ENCODE results near the gene ANKH.
A peak's percentile ranks its signal among the peaks of the same experiment; 100 is the strongest.

Gene ANKH

DNA sequence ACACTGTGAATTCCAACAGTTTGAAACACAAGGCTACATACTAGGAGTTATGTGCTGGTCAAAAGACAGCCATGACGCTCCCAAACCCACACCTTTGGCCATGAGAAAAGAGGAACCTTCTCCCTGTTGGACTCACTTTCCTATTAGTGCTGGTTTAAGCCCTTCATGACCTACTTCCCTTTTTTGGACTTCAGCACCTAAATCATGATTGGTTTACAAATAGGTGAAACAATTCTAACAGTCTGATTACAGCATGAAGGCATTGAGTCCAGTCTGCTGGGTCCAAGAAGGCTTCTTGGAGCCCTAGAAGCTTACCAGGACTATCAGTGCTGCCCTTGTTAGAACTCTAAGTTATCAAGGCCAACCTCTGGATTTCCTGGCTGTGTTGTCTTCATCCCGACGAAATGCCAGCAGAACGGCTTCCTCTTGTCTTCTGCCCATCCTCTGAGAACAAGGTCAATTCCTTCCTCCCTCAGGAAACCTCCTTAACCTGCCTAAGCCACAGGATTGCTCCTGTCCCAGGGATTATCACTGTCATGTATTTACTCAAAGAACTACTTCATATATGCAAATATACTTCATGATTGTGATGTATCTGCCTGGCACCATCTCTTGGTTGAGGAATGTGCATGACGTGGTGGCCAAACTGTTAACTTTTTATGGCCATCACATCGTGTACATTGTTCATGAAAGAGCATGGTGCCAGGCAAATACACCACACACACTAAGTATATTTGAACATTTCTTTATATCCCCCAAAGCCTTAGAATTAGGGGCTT, 83.6 kb downstream of the ANKH start:
- DNase-seq, result no peak

DNA sequence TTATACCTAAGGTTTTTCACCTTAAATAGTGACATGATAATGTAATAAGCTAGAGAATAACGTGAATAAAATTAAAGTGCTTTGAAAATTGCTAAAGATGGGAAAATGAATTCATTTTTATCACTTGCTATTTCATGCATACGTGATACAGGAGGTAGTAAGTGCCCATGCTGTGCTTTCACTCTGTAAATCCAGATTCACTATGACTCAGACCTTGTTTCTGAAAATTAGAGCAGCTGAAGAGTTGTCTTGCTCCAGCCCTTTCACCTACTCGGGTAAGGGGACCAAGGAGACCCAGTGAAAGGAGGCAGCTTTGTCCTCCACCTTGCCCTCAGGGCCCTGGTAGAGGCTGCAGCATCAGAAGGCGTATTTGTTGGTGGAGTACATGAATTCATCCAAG, 87.9 kb downstream of the ANKH start:
- no peak for DNase-seq

DNA sequence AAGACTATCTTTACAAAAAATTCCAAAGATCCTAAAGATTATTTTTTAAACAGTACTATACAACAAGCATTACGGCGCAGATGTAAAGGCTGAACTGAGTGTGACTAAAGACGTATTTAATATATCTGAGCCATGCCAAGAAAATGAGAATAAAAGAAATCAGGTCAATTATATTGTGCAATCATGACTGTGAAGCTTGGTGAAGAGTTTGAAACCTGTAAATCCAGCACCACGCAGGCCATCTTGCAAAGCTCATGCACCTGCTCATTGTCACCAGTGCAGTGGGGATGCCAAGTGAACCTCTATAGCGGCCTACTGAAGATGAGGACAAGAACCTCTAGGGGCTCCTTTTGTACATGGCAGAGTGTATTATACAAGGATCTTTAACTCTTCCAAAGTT, 89.0 kb downstream of the ANKH start:
- no peak for DNase-seq

DNA sequence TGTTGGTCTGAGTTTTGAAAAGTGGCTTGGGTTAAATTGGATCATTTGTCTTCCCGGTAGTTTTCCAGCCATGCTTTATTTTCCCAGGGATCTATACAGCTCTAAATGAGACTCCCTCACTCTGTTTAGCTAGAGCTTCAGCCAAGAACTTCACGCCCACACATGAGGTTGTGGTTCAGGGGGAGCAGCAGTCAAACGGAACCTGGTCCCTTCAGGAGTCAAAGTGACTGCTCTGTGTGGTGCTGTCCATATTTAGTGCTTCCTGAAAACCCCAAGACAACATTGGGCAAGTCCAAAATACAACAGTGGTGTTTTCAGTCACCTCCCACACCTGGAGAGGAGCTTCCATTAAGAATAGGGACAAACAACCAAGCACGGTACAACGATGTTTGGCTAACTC, 90.5 kb downstream of the ANKH start:
- no peak for DNase-seq

DNA sequence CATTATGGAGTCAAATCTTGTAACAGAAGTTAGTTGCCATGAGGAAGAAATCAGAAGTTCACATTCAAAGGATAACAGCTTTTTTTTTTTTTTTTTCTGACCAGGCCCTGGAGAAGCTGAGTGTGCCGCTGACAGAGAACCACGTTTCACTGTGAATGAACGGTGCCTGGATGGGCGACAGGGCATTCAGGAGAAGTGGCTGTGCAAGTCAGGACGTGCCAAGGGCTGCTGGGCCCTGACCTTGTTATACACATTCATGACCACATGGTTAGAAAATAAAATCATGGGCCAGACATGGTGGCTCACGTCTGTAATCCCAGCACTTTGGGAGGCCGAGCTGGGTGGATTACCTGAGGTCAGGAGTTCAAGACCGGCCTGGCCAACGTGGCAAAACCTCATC, 91.6 kb downstream of the ANKH start:
- DNase-seq, result no peak

DNA sequence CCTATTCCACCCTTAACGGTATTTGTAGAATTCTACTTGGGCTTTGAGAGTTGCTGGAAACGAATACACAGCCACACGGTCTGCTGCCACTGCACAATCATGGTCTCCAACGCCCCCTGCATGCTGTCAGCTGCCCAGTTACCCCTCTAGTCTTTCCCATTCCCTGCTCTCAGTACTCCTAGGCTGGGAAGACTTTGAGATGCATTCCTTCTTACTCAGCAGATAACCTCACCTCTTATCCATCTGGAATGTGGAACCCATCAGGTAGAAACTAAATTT, 92.8 kb downstream of the ANKH start:
- DNase-seq, result no peak

DNA sequence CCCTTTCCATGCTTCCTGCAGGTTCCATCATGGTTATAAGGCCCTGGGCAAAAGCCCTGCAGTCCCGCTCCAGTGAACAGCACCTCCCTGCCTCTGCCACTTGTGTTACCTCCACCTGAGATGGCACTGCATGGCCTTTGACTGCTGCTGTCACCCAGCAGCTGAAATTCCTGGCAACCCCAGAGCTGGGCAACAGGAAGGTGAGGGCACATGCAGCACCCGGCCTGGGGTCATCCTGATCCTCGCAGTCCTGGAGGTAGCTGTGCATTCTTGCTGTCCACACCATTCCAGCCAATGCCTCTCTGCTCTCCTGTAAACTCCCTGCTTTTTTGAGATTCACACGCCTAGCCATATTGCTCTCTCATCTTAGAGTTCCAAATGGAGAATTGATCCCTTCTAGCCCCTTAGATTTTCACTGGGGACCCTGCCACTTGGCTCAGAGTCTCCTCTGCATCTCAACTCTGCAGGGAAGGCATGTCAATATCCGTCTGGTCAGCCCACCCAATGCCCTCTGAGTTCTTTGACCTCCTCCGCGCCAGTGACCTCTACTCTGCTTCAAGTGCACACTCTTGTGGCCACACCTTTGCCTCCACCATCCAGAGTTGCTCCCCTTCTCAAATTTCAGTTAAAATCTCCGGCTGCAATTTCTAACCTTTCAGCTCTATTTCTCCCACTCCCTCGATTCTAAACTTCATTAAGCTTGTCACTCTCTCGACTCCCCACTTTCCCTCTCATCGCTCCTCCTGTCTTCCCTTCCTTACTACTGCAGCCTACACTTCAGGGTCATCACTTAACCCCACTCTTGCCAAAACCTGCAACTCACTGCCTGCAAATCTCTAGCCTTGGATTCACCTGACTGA, 93.4 kb downstream of the ANKH start:
- DNase-seq, result no peak

DNA sequence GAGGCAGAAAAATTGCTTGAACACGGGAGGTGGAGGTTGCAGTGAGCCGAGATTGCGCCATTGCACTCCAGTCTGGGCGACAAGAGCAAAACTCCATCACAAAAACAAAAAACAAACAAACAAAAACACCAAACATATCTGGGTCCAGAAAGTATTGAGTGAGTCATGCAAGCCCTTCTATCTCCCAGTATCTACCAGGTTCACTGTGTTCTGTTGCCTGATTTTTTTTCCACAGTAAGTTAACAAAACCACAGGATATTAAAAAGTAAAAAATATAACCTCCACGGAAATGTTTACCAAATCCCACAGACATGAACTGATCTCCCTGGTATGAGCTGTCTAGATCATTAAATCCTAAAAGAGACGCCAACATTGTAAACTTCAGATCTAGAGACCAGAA, 94.4 kb downstream of the ANKH start:
- no peak for DNase-seq

DNA sequence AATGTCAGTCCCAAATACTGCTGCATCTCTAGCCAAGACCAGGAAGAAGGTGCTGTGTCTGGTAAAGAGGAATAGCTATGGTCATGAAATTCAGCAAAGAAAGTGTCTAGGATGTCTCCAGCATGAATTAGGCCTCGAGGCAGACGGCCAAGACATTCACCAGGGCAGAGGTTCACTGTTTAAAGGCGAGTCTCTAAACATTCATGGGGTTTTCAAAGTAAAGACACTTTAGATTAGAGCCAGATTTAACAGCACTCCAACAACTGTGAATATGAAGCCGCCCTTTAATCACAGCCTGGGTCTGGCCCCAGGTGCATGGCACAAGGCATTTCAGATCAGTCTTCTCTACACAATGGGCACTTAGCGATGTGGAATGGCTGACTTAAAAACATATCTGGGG, 95.0 kb downstream of the ANKH start:
- DNase-seq, result no peak

DNA sequence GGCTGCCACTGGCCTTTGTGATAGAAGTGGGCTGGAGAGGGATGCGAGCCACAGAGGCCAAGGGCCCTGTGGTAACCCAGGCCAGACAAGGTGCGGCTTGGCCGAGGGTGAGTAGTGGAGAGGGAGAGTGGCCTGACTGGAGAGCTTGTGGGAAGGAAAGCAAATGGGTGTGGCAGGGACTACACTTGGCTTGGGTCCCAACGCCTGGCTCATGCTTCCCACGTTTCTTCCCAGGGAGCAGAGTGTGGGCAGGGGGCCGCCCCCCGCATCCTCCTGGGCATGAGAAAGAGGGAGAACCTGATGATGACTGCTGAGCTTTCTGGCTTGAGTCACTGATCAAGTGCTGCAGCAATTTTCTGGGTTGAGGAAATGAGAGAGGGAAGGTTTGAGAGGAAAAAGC, 95.7 kb downstream of the ANKH start:
- no peak for DNase-seq

DNA sequence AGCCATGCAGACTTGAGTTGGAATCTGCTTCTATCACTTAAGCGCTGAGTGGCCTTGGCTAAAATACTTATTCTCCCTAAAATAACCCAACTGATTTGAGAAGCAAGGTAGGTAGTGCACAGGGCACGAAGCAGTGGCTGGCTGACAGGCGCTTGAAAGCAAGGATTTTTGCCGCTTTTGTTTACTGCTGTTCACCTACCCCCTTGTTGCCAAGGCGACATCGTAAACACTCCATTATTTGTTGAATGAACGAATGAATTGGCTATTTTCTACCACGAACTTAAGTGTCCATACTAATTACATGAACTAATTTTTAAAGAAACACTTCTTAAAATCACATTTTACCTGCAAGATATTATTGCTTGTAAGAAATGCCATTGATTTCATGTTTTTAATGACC, 98.0 kb downstream of the ANKH start:
- DNase-seq, result peak; percentile 85

DNA sequence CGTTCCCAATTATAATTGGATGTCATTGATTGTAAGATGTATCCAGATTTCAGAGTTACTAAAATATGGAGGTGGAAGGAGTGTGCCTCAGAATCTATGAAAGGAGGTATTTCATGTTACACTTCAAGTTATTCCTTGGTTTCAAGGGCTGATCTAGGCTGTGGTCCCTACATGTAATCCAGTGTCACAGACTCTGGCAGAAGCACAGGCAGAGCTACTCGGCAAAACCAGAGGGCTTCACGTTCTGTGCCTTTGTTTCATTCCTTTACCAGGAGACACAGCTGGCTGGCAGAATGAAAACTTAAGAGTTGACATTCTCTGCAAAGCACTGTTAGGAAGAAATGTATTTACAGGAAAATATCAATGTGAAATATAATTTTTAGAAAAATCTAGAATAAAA, 99.6 kb downstream of the ANKH start:
- no peak for DNase-seq

DNA sequence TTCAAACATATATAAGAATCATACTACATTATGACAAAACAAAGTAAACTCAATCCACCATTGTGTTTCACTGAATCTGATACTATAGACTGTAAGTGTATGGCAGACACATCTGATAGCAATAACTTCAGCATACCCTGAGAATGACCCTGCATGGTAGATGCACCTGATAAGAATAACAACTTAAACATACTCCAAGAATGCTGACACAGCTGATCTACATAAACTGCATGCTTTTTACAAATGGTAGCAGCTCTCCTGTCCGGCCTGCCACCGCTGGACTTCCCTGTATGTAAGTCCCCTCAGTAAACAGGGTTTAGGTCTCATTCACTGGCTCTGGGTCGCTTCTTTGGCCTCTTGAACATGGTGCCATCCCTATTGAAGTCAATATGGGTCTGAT, 100.4 kb downstream of the ANKH start:
- no peak for DNase-seq

DNA sequence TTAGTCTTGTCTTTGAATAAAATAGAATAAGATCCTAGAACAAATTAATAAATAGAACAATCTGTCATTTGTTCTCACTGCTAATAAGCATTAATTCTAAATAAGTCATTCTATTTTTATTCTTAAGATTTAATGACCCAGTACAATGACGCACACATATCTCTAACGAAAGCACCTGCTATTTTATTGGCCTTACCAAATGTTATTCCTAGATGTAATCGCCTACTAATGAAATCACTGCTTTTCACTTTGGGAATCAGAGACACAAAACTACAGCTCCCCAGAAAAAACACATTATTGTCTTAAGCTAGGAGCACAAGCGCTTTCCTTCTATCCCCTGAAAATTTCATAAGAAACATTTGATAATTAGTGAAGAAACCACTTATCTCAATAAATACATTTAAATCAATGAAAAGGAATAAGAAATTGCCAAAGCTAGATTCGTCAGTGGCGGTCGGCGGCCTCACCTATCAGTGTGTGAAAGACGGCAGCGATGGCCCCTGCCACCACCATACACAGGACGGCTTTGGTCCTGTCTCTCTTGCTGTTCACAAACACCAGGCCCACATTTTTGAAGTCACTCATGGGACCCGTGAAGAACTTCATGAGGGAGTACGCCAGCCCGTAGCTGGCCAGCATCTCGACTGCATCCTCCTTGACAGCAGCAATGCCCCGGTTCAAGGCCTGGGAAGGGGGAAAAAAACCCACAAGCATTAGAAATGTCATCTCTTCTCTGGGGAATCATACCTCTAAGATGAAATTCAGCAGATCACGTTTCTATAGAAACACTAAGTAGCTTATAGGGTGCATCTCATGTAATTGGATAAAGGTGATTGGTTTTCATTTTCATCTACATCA, 102.8 kb downstream of the ANKH start:
- DNase-seq, result no peak

DNA sequence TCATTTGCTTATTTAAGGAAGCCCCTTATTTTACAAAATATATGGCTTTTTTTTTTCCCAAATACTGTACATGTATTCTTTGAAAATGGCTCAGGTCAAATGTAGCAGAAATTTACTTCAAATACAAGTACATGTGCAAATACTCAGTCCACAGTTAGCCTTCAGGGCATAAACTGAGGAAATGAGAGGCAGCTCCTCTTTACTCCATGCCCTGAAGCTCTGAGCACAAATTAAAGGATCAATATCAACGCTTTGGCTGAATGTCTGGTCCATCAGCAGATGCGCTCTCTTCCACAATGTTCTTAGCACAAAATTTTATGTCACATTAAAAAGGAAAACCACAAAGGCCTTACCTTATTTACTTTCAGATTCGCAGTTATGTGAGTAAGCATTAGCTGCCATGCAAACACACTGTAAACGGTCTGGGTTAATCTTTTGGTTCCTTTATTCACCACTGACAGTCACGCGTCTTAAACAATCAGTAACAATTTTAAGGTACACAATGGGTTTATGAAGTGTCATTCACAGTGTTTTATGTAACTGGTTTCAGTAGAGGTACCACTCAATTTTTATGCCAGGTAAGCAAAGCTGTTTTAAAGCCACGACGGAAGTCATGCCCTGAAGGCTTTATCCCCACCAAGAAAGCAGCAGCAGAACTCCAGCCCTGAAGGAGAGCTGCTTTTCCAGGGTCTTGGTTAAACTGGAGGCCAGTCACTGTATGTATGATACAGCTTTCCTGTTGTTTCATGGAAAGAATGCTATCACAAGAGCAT, 103.7 kb downstream of the ANKH start:
- DNase-seq, result peak; percentile 46

DNA sequence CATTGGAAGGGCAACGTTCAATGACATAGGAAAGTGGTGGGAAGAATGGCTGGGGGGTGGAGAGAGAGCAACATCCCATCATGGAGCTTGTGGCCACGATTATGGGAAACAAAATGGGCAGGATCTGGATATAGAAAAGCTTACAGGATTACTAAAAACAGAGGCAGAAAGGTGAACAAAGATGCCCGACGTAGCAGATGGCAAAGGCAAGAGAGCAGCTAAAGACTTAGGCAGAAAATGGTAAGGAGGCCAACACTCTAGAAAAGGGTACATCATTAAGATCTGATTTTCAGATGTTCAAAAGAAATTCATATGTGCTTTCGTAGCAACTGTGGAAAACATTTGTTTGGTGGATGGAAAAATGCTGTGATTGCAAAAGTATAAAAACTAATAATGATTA, 104.5 kb downstream of the ANKH start:
- no peak for DNase-seq

DNA sequence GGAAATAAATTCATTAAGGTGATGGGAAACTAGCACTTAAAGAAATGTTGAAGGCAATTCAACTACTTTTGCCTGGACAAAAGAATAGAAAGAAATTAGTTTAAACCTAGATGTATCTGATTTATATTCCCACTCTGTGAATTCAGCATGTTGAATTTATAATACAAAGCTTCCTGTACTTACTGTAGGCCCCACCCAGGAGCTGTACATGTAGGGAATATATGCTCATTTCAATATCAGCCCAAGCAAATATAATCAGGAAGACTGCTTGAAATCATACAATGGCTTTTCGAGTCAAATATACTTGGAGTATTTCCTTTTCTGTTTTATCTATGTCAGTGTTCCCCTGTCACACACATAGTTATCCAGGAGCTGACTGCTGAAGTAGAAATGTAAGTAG, 105.0 kb downstream of the ANKH start:
- no peak for DNase-seq

DNA sequence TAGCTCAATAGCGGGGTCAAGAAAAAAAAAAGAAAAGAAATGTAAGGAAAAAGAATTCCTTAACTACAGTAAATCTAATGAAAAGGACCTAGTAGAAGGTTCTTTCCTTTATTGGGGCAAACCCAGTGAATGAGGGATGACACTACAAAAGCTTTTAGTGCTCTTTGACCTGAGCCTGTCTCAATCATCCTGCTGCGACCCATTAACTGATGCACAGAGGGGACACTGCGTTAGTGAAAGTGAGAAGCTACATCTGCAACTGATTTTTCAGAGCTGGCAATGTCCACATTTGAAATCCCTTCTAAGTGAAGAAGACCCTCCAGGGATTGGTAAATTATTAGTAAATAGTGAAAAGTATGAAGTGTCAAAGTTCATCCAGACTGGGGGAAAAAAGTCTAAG, 106.0 kb downstream of the ANKH start:
- DNase-seq, result no peak

DNA sequence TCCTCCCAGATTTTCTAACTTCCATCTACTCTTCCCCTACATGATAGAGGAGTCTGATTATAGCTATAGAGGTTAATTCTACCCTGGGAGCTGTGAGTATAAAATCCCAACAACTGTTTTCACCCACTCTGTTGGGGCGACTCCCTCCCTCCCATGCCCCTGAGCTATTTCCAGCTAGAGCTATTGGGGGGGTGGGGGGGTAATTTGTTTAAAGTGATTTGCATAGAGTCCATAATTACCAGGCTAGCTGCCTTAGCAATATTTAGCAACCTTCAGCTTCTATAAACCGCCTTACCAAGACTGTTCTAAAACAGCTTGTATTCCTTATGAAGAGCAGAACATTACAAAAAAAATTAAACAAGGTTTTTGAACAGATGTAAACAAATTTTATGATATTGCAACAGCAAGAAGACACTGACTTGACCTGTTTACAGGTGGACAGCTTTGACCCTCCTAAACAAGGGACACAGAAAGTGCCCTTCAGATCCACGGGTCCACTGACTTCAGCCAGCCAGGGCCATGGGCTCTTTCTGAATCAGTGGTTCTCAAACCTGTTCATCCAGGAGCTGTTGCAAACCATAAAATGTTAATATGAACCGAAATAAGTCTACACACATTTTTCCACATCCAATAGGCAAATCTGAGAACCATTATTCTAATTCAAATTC, 108.9 kb downstream of the ANKH start:
- no peak for DNase-seq

DNA sequence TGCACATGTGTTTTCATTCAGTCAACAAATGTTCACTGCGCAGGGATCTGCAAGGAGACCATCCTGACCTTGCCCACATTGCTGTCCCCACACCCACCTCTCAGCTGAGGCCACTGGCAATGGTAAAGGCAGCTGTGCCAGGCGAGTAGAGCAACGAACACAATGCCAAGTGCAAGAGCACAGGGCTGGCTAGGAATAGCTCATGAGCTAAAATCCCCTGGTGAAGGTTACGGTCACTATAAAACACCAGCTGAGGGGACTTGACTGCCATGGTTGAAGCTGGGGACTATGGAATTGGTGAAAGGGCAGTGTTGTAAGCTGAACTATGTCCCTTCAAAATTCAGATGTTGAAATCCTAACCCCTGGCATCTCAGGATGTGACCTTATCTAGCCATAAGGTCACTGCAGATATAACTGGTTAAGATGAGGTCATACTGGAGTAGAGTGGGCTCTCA, 111.0 kb downstream of the ANKH start:
- no peak for DNase-seq

DNA sequence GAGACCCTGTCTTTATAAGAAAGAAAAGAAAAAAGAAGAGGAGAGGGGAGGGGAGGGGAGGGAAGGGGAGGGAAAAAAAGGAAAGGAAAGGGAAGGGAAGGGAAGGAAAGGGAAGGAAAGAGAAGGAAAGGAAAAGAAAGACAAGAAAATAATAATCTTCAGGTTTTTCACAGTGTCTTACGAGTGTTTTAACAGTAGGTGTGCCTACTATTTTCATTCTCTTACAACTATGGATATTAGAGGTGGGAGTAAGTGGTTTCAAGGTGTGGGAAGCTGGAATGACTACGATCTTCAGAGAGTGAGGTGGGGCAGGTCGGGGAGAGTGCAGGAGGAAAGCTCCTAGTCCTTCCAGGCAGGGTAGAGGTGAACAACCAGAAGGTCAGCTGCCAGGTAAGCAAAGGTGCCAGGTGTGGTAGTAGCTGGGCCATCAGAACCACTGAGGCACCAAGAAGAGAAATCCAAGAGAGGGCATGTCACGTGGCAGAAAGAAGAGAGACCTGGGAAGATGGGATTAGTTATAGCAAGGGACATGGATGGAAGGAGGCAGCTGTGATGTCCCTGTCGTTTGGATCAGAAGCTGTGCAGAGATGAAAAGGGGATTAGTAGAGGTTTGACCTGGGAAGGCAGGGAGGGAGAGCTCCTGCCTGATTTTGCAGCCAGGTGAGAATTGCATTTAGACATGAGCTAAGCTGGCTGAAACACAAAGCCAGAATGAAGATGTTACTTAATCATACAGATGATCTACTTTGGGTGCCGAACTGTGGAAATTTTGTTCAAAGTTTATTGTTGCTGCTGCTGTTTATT, 111.6 kb downstream of the ANKH start:
- DNase-seq, result no peak

Measured in NCI-H774 (cell line).